HG03045 (cell line): Measurements from ENCODE around the gene CNTFR.
A peak's percentile ranks its signal among the peaks of the same experiment; 100 is the strongest.
"Not testable (repeated sequence)": the region's sequence is repeated elsewhere in the genome, so short reads cannot be mapped to it uniquely, and the experiment has no call there.

ENCODE experiments used
- ATAC-seq: cut with Tn5 transposase; IDR thresholded peaks from one replicate; pipeline ENCODE4 v1.9.1; 2021; ENCODE audit warnings: mild to moderate bottlenecking, moderate library complexity; ENCODE audit not compliant: unreplicated experiment

Gene CNTFR

GRCh38 chr9:34589636-34590380 lies at the start of gene CNTFR:
Gene CNTFR (minus strand): TSS chr9:34589724. CDS start chr9:34568981, 20,743 bp downstream.
- no peak for ATAC-seq

GRCh38 chr9:34639322-34639721 lies 49.8 kb upstream of the CNTFR start:
- ATAC-seq: not testable (repeated sequence)

GRCh38 chr9:34638138-34638445 lies 48.6 kb upstream of the CNTFR start:
- no peak for ATAC-seq

- peak; percentile 93 for ATAC-seq
Measured at GRCh38 chr9:34637356-34638137, 48.0 kb upstream of the CNTFR start, which contains the start of gene SIGMAR1. Gene SIGMAR1 (minus strand): TSS chr9:34637787. CDS start chr9:34637697, 90 bp downstream.

- ATAC-seq: peak; percentile 4
Measured at GRCh38 chr9:34636791-34637355, 47.3 kb upstream of the CNTFR start.

GRCh38 chr9:34635556-34635955 lies 46.0 kb upstream of the CNTFR start:
- no peak for ATAC-seq

- ATAC-seq: no peak
Measured at GRCh38 chr9:34634551-34635248, 45.2 kb upstream of the CNTFR start.

- ATAC-seq: peak; percentile 33
Measured at GRCh38 chr9:34633851-34634550, 44.5 kb upstream of the CNTFR start.

GRCh38 chr9:34633166-34633565 lies 43.6 kb upstream of the CNTFR start:
- no peak for ATAC-seq

GRCh38 chr9:34630402-34631154 lies 41.1 kb upstream of the CNTFR start:
- ATAC-seq: no peak

GRCh38 chr9:34629491-34629808 lies 39.9 kb upstream of the CNTFR start:
- ATAC-seq: no peak

- no peak for ATAC-seq
Measured at GRCh38 chr9:34628656-34629490, 39.3 kb upstream of the CNTFR start, which contains the start of gene ARID3C. Gene ARID3C (minus strand): TSS chr9:34629066. CDS start chr9:34628014, 1,052 bp downstream.

GRCh38 chr9:34627716-34628655 lies 38.5 kb upstream of the CNTFR start:
- no peak for ATAC-seq

- no peak for ATAC-seq
Measured at GRCh38 chr9:34625186-34625486, 35.6 kb upstream of the CNTFR start.

GRCh38 chr9:34624475-34625185 lies 35.1 kb upstream of the CNTFR start:
- no peak for ATAC-seq

- ATAC-seq: no peak
Measured at GRCh38 chr9:34623374-34624235, 34.1 kb upstream of the CNTFR start.
